Lower lobe of right lung (tissue), 2 donors: ENCODE results near the gene TMEM212. TPM values are rescaled to one million over a fixed set of nuclear protein-coding genes. Genes with fewer than 3 reads are reported as not detected.

Experiments used
- ATAC-seq, 2 donors: fragments of 200-7000 bp; cut with Tn5 transposase; one replicate each; pipeline ENCODE4 v1.9.1; 2020 to 2022; ENCODE audit warnings: mild to moderate bottlenecking in 2 of 2, moderate library complexity in 2 of 2
- DNase-seq: peaks from one replicate; pipeline ENCODE4 v3.0.0-alpha.2; 2020
- H3K27ac ChIP-seq: fragments of 200-600 bp; one replicate; pipeline ENCODE4 v1.8.0; 2022
- H3K27me3 ChIP-seq: fragments of 200-600 bp; one replicate; pipeline ENCODE4 v1.8.0; 2022; ENCODE audit warnings: low read depth
- H3K36me3 ChIP-seq: fragments of 200-600 bp; one replicate; pipeline ENCODE4 v1.8.0; 2022; ENCODE audit warnings: mild to moderate bottlenecking
- H3K4me1 ChIP-seq: fragments of 200-600 bp; one replicate; pipeline ENCODE4 v1.8.0; 2022
- H3K4me3 ChIP-seq: fragments of 200-600 bp; one replicate; pipeline ENCODE4 v1.8.0; 2022; ENCODE audit warnings: mild to moderate bottlenecking
- H3K9me3 ChIP-seq: fragments of 200-600 bp; one replicate; pipeline ENCODE4 v1.8.0; 2022
- CTCF ChIP-seq: fragments of 200-600 bp; IDR thresholded peaks from one replicate; pipeline ENCODE4 v1.8.0; 2022; ENCODE audit warnings: antibody characterized with exemption, mild to moderate bottlenecking
- intact Hi-C: fragments of 100-400 bp; cut with DNase I; formaldehyde crosslinking; loops from one replicate; pipeline ENCODE4 v1.11.0; 2022
- total RNA-seq: library from RNA; stranded (reverse); fragmentation: NEBNext Ultra II Directional; extraction: Animal tissue kit (Norgen Biotek cat#: 25700); gene quantifications from one replicate; pipeline ENCODE4 v1.2.1, GENCODE V29; 2021
- donor health status: DM: no; HTN: yes; CAD: no; lungs with severe emphysema.

TMEM212 gene
- total RNA-seq, 1 donor from 2014 or later: 5.2 TPM

DNA sequence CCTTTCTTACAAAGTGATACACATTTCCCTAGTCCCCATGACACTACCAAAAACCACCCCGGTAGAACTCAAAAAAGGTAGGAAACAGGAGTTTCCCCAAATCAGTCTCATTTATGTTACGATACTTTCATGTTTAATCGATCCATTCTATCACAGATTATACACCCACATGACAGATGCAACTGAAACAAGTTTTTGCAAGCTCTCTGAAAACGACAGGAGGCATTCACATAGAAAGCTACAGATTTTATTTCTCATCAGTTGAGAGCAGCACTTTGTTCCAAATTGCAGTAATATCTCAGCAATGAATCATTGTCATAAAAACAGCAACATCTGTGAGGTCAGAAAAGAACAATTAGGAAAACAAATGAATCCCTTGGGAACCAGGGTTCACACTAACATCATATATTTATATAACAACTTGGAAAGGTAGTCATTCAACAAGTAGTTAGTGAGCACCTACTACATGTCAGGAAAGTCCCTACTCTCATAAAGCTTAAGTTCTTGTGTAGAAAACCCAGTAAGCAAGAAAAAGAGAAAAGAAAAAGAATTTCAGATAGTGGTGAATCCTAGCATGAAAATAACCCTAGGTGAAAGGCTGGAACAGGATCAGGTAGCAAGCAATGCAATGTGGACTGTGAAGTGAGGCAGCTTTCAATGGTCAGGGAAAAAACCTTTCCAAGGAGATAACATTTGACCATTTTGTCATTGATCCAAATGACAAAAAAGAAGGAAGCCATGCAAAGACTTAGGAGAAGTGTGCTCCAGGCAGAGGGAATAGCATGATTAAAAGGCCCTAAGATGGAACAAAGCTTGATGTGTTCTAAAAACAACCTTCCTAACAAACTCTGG is 41.2 kb upstream of the TMEM212 start:
- H3K9me3 ChIP-seq: no peaks in the 10 kb centered on the region
- DNase-seq (no peak), ATAC-seq (no peak)
- TF ChIP-seq CTCF: no peak
- intact Hi-C loops: no loop called here
- H3K4me1 ChIP-seq: peaks cover 54% of the 10 kb centered on the region
- no peaks in the 10 kb centered on the region for H3K27me3 ChIP-seq
- no peaks in the 10 kb centered on the region for H3K36me3 ChIP-seq
- H3K4me3 ChIP-seq: no peak overlapping the region
- H3K27ac ChIP-seq: no peak overlapping the region

DNA sequence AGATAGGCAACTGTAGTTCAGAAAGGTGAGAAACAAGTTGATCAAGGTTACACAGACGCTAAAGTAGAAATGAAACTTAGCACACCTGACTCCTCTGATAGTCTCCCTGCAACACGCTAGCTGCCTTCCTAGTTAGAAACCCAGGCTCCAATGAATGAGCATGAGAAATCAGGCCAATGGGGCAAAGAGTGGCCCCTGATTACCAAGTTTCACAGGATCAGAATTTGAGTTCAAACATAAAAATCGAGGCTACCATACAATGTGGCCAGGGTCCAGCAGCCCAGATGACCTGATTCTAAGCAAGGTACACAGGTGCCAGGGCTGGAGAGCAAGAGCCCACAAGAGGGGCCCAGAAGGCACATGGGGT is 40.6 kb upstream of the TMEM212 start:
- no peak overlapping the region for H3K4me3 ChIP-seq
- peaks cover 55% of the 10 kb centered on the region for H3K4me1 ChIP-seq
- no peaks in the 10 kb centered on the region for H3K27me3 ChIP-seq
- no peaks in the 10 kb centered on the region for H3K36me3 ChIP-seq
- DNase-seq: no peak
- TF ChIP-seq CTCF: no peak
- H3K9me3 ChIP-seq: no peaks in the 10 kb centered on the region
- H3K27ac ChIP-seq: no peak overlapping the region
- ATAC-seq: no peak
- intact Hi-C loops: no loop called here

DNA sequence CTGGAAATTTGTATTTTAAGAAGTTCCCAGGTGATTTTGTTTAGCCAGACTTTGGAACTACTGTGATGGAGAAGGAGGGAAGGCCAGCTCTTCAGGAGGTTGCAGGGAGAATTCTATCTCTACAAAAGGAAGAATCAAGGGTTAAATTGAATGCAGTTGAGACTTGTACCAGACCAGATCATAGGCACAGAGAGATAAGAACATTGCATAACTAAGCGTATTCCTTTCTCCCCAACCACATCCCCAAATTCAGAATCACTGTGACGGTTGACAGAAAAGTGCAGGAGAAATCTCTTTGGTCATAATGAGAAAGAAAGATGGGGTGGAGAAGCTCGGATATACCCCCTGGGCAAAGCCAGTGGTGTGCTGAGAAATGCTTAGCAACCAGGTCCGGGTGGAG is 40.1 kb upstream of the TMEM212 start:
- peaks cover 55% of the 10 kb centered on the region for H3K4me1 ChIP-seq
- intact Hi-C loops: no loop called here
- H3K9me3 ChIP-seq: no peaks in the 10 kb centered on the region
- no peak for ATAC-seq
- H3K36me3 ChIP-seq: no peaks in the 10 kb centered on the region
- no peak overlapping the region for H3K27ac ChIP-seq
- DNase-seq: no peak
- no peak overlapping the region for H3K4me3 ChIP-seq
- TF ChIP-seq CTCF: no peak
- H3K27me3 ChIP-seq: no peaks in the 10 kb centered on the region

DNA sequence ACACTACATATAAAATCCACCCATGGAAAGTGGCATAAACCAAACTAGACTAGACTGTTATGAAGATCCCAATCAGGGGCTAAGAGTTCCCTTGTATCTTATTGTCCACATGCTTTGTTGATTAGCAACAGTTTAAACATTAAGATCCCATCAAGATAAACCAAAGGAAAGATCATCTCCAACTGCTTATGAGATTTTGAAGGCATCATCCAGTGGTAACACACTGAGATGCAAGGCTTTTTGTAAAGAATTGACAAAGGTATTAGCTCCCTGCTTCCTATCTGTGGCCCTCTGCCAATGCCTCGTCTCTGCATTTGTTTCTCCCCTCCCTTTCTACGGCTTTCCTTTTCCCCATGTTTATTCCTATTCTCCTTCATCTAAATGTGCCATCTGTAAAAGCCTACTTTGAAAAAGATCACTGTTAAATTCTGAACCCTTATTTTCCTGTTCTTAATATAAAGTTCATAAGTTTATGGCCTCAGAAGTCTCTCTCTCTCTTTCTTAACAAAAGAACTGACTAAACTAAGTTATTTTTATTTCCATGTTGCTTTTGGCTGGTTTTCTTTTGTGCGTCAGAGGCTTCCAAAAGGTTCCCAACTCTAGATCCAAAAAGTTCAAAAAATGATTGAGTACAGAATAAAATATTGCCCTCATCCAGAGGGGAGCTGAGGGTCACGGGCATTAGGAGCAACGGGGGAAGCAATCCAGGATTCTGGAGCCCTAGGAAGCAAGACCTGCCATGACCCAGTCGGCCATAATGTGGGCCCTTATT is 38.3 kb upstream of the TMEM212 start:
- intact Hi-C loops: no loop called here
- H3K4me3 ChIP-seq: no peak overlapping the region
- DNase-seq (no peak), ATAC-seq (no peak)
- H3K4me1 ChIP-seq: peaks cover 65% of the 10 kb centered on the region
- no peak for TF ChIP-seq CTCF
- H3K27me3 ChIP-seq: no peaks in the 10 kb centered on the region
- no peak overlapping the region for H3K27ac ChIP-seq
- H3K36me3 ChIP-seq: no peaks in the 10 kb centered on the region
- no peaks in the 10 kb centered on the region for H3K9me3 ChIP-seq

DNA sequence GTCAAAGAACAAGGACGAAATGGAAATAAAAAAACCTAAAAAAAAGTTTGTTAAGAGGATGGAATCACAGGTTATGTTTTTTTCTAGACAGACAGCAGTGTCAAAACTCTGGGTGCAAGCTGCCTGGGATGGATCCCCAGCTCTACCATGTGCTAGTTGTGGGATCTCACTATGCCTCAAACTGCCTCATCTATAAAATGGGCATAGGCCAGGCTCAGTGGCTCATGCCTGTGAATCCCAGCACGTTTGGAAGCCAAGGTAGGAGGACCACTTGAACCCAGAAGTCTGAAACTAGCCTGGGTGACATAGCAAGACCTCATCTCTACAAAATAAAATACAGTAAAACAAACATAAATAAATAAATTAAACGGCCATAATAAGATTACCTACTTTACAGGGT is 37.5 kb upstream of the TMEM212 start:
- ATAC-seq: no peak
- H3K9me3 ChIP-seq: no peaks in the 10 kb centered on the region

More for the DNA sequence above, 37.5 kb upstream of the TMEM212 start:
- TF ChIP-seq CTCF: no peak
- DNase-seq: no peak
- H3K27me3 ChIP-seq: no peaks in the 10 kb centered on the region
- intact Hi-C loops: no loop called here
- H3K36me3 ChIP-seq: no peaks in the 10 kb centered on the region
- H3K27ac ChIP-seq: no peak overlapping the region
- peaks cover 67% of the 10 kb centered on the region for H3K4me1 ChIP-seq
- H3K4me3 ChIP-seq: no peak overlapping the region
